Activated CD4-positive, alpha-beta memory T cell treated with anti-CD3 and anti-CD28 coated beads, Interleukin-2, amount 10 ng/mL, durations not matched to agents 7 days and 5 days (primary cell): ENCODE measurements around the gene TBCD. TPM values are rescaled to one million over a fixed set of nuclear protein-coding genes. Genes with fewer than 3 reads are reported as not detected.
A peak's percentile ranks its signal among the peaks of the same experiment; 100 is the strongest.

Source experiments
- CTCF ChIA-PET: fragments of 350-600 bp; sonication (Branson Sonifier 250); formaldehyde crosslinking; loops from one replicate; lab custom pipeline; 2021; ENCODE audit warnings: antibody characterized with exemption, inconsistent platforms; lab: Charles Lee
- POLR2A ChIA-PET: fragments of 350-600 bp; sonication (Branson Sonifier 250); formaldehyde crosslinking; loops from one replicate; lab custom pipeline; 2021; ENCODE audit warnings: antibody characterized with exemption; lab: Charles Lee
- DNase-seq: peaks from one replicate; pipeline ENCODE4 v3.0.0-alpha.2; 2020
- H3K27ac Mint-ChIP-seq: one replicate; pipeline ENCODE4 v1.8.0; 2021; ENCODE audit warnings: mild to moderate bottlenecking, mixed read lengths
- H3K27me3 Mint-ChIP-seq: one replicate; pipeline ENCODE4 v1.8.0; 2021; ENCODE audit warnings: mixed read lengths
- H3K36me3 Mint-ChIP-seq: one replicate; pipeline ENCODE4 v1.8.0; 2021; ENCODE audit warnings: low read depth, mixed read lengths
- H3K4me1 Mint-ChIP-seq: one replicate; pipeline ENCODE4 v1.8.0; 2021; ENCODE audit warnings: mixed read lengths
- H3K4me3 Mint-ChIP-seq: one replicate; pipeline ENCODE4 v1.8.0; 2021; ENCODE audit warnings: mild to moderate bottlenecking, mixed read lengths
- H3K9me3 Mint-ChIP-seq: one replicate; pipeline ENCODE4 v1.8.0; 2021; ENCODE audit warnings: mixed read lengths
- total RNA-seq, 2 experiments: library from RNA; stranded (reverse); gene quantifications; one replicate each; pipeline ENCODE4 v1.2.3, GENCODE V29; 2021

The TBCD gene
- total RNA-seq, 2 experiments from 2014 or later: 133 to 135 TPM

- DNase-seq: no peak
- Mint-ChIP-seq H3K36me3 (peaks cover 21% of the 10 kb centered on the region), H3K4me1 (peaks cover 51% of the 10 kb centered on the region), H3K4me3 (no peak overlapping the region), H3K9me3 (no peaks in the 10 kb centered on the region), H3K27me3 (no peaks in the 10 kb centered on the region), H3K27ac (peak overlapping the region; percentile 89)
- POLR2A ChIA-PET: interaction anchor here (1.6 to 1.7 kb wide), 2 partner anchors 24 to 27 kb away, joined by 8 to 9 read pairs; no protein-coding TSS in a partner anchor
- CTCF ChIA-PET: interaction anchor here (0.6 to 1.2 kb wide), 2 partner anchors 27 to 76 kb away, joined by 3 to 4 read pairs; no protein-coding TSS in a partner anchor
Measured at GRCh38 chr17:82858376-82859126, 106.7 kb downstream of the TBCD start.

- peaks cover 61% of the 10 kb centered on the region for H3K4me1 Mint-ChIP-seq
- no peaks in the 10 kb centered on the region for H3K9me3 Mint-ChIP-seq
- peaks cover 28% of the 10 kb centered on the region for H3K36me3 Mint-ChIP-seq
- CTCF ChIA-PET: interaction anchor here (0.6 kb wide), 1 partner anchor 26 kb away, joined by 4 read pairs; no protein-coding TSS in a partner anchor
- POLR2A ChIA-PET: interaction anchor here (1.6 to 1.7 kb wide), 2 partner anchors 23 to 26 kb away, joined by 8 to 9 read pairs; no protein-coding TSS in a partner anchor
- H3K27me3 Mint-ChIP-seq: no peaks in the 10 kb centered on the region
- H3K27ac Mint-ChIP-seq: peak overlapping the region; percentile 89
- DNase-seq: peak; percentile 68
- H3K4me3 Mint-ChIP-seq: peak overlapping the region; percentile 76
Measured at GRCh38 chr17:82859431-82860403, 107.9 kb downstream of the TBCD start.

- H3K36me3 Mint-ChIP-seq: peaks cover 28% of the 10 kb centered on the region
- ChIA-PET POLR2A (interaction anchor here (0.6 to 3.9 kb wide), 3 partner anchors 22 to 218 kb away, joined by 3 to 48 read pairs (median 9); partner anchors contain the start of gene METRNL), CTCF (no interaction called here)
- peaks cover 72% of the 10 kb centered on the region for H3K4me1 Mint-ChIP-seq
- H3K27ac Mint-ChIP-seq: peak overlapping the region; percentile 89
- no peaks in the 10 kb centered on the region for H3K27me3 Mint-ChIP-seq
- peak overlapping the region; percentile 76 for H3K4me3 Mint-ChIP-seq
- DNase-seq: no peak
- no peaks in the 10 kb centered on the region for H3K9me3 Mint-ChIP-seq
Measured at GRCh38 chr17:82860606-82861392, 108.9 kb downstream of the TBCD start.

GRCh38 chr17:82861393-82861775 is 109.5 kb downstream of the TBCD start:
- H3K4me1 Mint-ChIP-seq: peaks cover 77% of the 10 kb centered on the region
- ChIA-PET CTCF (no interaction called here), POLR2A (interaction anchor here (0.6 to 3.9 kb wide), 2 partner anchors 22 to 218 kb away, joined by 3 to 48 read pairs; partner anchors contain the start of gene METRNL)
- H3K36me3 Mint-ChIP-seq: peaks cover 24% of the 10 kb centered on the region
- peak overlapping the region; percentile 76 for H3K4me3 Mint-ChIP-seq
- H3K9me3 Mint-ChIP-seq: no peaks in the 10 kb centered on the region
- H3K27ac Mint-ChIP-seq: peak overlapping the region; percentile 52
- DNase-seq: no peak
- no peaks in the 10 kb centered on the region for H3K27me3 Mint-ChIP-seq

GRCh38 chr17:82862191-82862590 is 110.3 kb downstream of the TBCD start:
- H3K4me3 Mint-ChIP-seq: no peak overlapping the region
- POLR2A ChIA-PET: interaction anchor here (3.9 kb wide), 1 partner anchor 21 kb away, joined by 48 read pairs; no protein-coding TSS in a partner anchor
- no peaks in the 10 kb centered on the region for H3K27me3 Mint-ChIP-seq

GRCh38 chr17:82862737-82863382 is 111.0 kb downstream of the TBCD start:
- no peak overlapping the region for H3K4me3 Mint-ChIP-seq

More at GRCh38 chr17:82862191-82862590, 110.3 kb downstream of the TBCD start:
- DNase-seq: no peak
- Mint-ChIP-seq H3K27ac (peak overlapping the region; percentile 95), H3K9me3 (no peaks in the 10 kb centered on the region), H3K36me3 (peaks cover 22% of the 10 kb centered on the region), H3K4me1 (peaks cover 77% of the 10 kb centered on the region)
- CTCF ChIA-PET: interaction anchor here (0.7 to 2.5 kb wide), 2 partner anchors 20 to 338 kb away, joined by 3 to 12 read pairs; no protein-coding TSS in a partner anchor

GRCh38 chr17:82863383-82863940 is 111.6 kb downstream of the TBCD start:
- DNase-seq: no peak
- Mint-ChIP-seq H3K4me1 (peaks cover 74% of the 10 kb centered on the region), H3K27ac (peak overlapping the region; percentile 95), H3K36me3 (peaks cover 20% of the 10 kb centered on the region), H3K4me3 (peak overlapping the region; percentile 62), H3K9me3 (no peaks in the 10 kb centered on the region), H3K27me3 (no peaks in the 10 kb centered on the region)
- CTCF ChIA-PET: interaction anchor here (0.8 to 2.8 kb wide), 9 partner anchors 10 to 82 kb away, joined by 3 to 15 read pairs (median 5); no protein-coding TSS in a partner anchor
- POLR2A ChIA-PET: interaction anchor here (0.5 to 3.9 kb wide), 14 partner anchors 10 to 337 kb away, joined by 3 to 48 read pairs (median 4); no protein-coding TSS in a partner anchor

More at GRCh38 chr17:82862737-82863382, 111.0 kb downstream of the TBCD start:
- Mint-ChIP-seq H3K4me1 (peaks cover 79% of the 10 kb centered on the region), H3K36me3 (peaks cover 20% of the 10 kb centered on the region), H3K27ac (peak overlapping the region; percentile 95), H3K27me3 (no peaks in the 10 kb centered on the region), H3K9me3 (no peaks in the 10 kb centered on the region)
- DNase-seq: no peak
- ChIA-PET POLR2A (interaction anchor here (0.5 to 3.9 kb wide), 4 partner anchors 21 to 209 kb away, joined by 3 to 48 read pairs (median 14); no protein-coding TSS in a partner anchor), CTCF (interaction anchor here (1.4 to 2.5 kb wide), 4 partner anchors 9 to 81 kb away, joined by 5 to 15 read pairs (median 13); no protein-coding TSS in a partner anchor)

- Mint-ChIP-seq H3K4me1 (peaks cover 70% of the 10 kb centered on the region), H3K9me3 (no peaks in the 10 kb centered on the region), H3K27me3 (no peaks in the 10 kb centered on the region), H3K27ac (peak overlapping the region; percentile 95), H3K4me3 (peak overlapping the region; percentile 62), H3K36me3 (peaks cover 20% of the 10 kb centered on the region)
- peak; percentile 93 for DNase-seq
- POLR2A ChIA-PET: interaction anchor here (0.8 to 3.9 kb wide), 15 partner anchors 9 to 336 kb away, joined by 3 to 48 read pairs (median 5); partner anchors contain the start of gene FN3KRP
- CTCF ChIA-PET: interaction anchor here (0.8 to 2.8 kb wide), 9 partner anchors 11 to 83 kb away, joined by 3 to 15 read pairs (median 5); no protein-coding TSS in a partner anchor
Measured at GRCh38 chr17:82863941-82864712, 112.3 kb downstream of the TBCD start.

GRCh38 chr17:82864713-82865248 is 112.9 kb downstream of the TBCD start:
- no peaks in the 10 kb centered on the region for H3K9me3 Mint-ChIP-seq
- no peak for DNase-seq
- POLR2A ChIA-PET: interaction anchor here (0.8 to 3.9 kb wide), 13 partner anchors 8 to 335 kb away, joined by 3 to 48 read pairs (median 5); partner anchors contain the start of gene FN3KRP
- H3K36me3 Mint-ChIP-seq: peaks cover 20% of the 10 kb centered on the region
- peaks cover 63% of the 10 kb centered on the region for H3K4me1 Mint-ChIP-seq
- peak overlapping the region; percentile 95 for H3K27ac Mint-ChIP-seq
- CTCF ChIA-PET: interaction anchor here (1.2 to 2.8 kb wide), 5 partner anchors 11 to 29 kb away, joined by 3 to 14 read pairs (median 12); no protein-coding TSS in a partner anchor
- no peaks in the 10 kb centered on the region for H3K27me3 Mint-ChIP-seq
- peak overlapping the region; percentile 62 for H3K4me3 Mint-ChIP-seq

GRCh38 chr17:82865274-82865673 is 113.4 kb downstream of the TBCD start:
- POLR2A ChIA-PET: interaction anchor here (1.8 to 3.9 kb wide), 3 partner anchors 18 to 183 kb away, joined by 7 to 48 read pairs (median 9); no protein-coding TSS in a partner anchor
- DNase-seq: no peak
- CTCF ChIA-PET: interaction anchor here (0.6 to 2.8 kb wide), 3 partner anchors 10 to 85 kb away, joined by 4 to 14 read pairs (median 14); no protein-coding TSS in a partner anchor
- H3K9me3 Mint-ChIP-seq: no peaks in the 10 kb centered on the region
- H3K4me3 Mint-ChIP-seq: no peak overlapping the region
- peaks cover 60% of the 10 kb centered on the region for H3K4me1 Mint-ChIP-seq
- no peaks in the 10 kb centered on the region for H3K27me3 Mint-ChIP-seq
- peaks cover 21% of the 10 kb centered on the region for H3K36me3 Mint-ChIP-seq
- peak overlapping the region; percentile 95 for H3K27ac Mint-ChIP-seq
